ENCODE measurements around the gene GALNT9.
"Not testable (repeated sequence)": the region's sequence is repeated elsewhere in the genome, so short reads cannot be mapped to it uniquely, and the experiment has no call there.

Gene GALNT9

DNA sequence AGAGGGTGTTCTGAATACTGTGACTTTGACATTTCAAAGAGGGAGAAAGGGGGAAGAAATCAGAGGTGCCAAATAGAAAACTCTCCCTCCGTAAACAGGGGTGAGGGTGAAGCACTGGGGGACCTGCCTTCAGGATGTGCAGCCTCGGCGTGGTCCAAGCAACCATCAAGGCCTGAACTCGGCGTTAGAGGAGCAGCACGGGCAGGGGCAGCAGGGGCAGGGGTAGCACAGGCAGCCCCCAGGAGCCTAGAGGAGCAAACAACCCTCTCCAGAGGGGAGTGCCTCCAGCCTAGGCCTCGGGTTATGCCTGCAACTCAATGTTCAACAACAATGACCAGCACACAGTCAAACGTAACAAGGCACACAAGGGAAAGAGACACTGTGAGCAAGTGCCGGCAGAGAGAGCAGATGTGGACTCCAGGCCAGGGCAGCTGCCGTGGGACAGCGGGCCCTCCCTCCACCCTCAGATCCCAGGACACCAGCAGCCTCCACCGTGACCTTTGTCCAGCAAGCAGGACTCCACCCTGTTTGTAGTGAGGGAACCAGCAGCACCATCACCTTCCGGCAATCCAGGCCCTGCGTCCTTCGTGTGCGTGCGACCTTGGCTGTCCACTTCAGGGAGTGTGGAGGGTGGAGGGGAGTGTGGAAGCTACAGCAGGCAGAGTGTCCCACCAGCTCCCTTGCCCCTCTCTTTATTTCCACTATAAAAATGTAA, 18.0 kb downstream of the GALNT9 start:
- Histone ChIP-seq H3K4me3 (ENCODE audit: low read length) (no peak overlapping the region), H3K4me1 (ENCODE audit: control insufficient read depth, insufficient read depth, low read length) (no peaks in the 10 kb centered on the region), H3K27ac (ENCODE audit: low read length) (no peak overlapping the region), H3K9me3 (ENCODE audit: control insufficient read depth, insufficient read depth, low read length) (no peaks in the 10 kb centered on the region), H3K36me3 (ENCODE audit: control insufficient read depth, insufficient read depth, low read length) (no peaks in the 10 kb centered on the region), H3K27me3 (ENCODE audit: control insufficient read depth, insufficient read depth, low read length) (no peaks in the 10 kb centered on the region; the same call in 1 of the 2 replicates)
- WGBS (ENCODE audit: insufficient coverage, insufficient read length): no CpG with 5 or more reads among the region's 17 CpGs
- DNase-seq (ENCODE audit: low read depth, low spot score): no peak

DNA sequence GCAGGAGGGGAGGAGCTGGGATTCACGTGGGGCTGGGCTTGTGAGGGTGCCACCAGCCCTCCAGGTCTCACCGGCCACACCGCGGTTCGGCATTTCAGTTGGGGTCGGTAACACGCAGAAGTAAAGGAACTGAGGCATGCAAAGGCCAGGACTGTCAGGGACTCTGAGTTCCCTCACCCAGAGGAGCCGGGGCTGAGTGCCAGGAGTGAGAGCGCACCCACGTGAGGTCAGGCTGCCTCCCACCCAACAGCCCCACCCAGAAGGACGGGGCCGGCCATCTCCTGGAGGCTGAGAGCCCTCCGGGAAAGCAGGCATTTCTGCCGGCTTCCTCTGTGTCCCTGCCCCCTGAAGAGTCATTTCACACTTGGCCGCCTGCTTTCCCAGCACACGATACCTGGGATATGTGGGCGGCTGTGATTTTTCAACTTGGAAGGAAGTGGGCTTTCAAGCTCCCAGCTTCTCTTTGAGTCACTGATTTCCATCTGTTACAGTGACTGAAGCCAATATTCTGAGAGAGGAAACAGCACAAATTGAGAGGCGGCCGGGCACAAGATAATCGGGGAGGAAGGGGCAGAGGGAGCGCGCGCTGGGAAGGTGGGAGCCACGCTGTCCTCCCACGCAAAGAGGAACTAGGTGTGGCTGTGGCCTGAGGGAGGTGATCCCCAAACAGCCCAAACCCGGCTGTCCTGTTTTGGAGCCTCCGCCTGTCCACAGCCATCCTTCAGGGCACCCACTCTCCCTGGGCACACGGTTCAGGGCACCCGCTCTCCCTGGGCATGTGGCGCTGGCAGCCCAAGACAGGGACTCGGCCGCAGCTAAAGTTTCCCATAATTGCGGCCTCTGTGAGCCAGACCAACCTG, 19.0 kb downstream of the GALNT9 start:
- no CpG with 5 or more reads among the region's 33 CpGs for WGBS (ENCODE audit: insufficient coverage, insufficient read length)
- no peaks in the 10 kb centered on the region for H3K4me1 ChIP-seq (ENCODE audit: control insufficient read depth, insufficient read depth, low read length)
- no peaks in the 10 kb centered on the region; the same call in 1 of the 2 replicates for H3K27me3 ChIP-seq (ENCODE audit: control insufficient read depth, insufficient read depth, low read length)
- no peak overlapping the region for H3K4me3 ChIP-seq (ENCODE audit: low read length)
- DNase-seq (ENCODE audit: low read depth, low spot score): no peak
- H3K9me3 ChIP-seq (ENCODE audit: control insufficient read depth, insufficient read depth, low read length): no peaks in the 10 kb centered on the region
- H3K27ac ChIP-seq (ENCODE audit: low read length): no peak overlapping the region
- H3K36me3 ChIP-seq (ENCODE audit: control insufficient read depth, insufficient read depth, low read length): no peaks in the 10 kb centered on the region

DNA sequence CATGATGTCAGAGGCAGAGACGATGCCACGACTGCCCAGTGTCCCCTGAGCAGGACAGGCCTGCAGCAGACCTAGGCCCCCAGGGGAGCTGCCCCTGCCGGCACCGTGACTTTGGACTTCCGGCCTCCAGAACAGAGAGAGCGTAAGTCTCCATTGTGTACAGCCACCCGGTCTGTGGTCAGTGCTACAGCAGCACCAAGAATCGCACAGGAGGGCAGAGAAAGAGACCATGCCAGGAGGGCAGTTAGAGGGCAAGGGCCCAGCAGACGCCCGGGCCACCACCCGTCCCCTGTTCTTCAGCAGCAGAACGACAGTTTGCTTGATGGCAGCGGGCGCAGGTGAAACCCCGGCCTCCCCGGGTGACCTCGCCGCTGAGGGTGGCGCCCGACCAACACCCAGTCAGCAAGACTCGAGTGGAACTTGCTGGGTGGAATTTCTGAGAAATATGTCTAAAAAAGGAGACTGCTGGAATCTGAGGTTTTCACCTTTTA, 19.7 kb downstream of the GALNT9 start:
- Histone ChIP-seq H3K4me1 (ENCODE audit: control insufficient read depth, insufficient read depth, low read length) (no peaks in the 10 kb centered on the region), H3K4me3 (ENCODE audit: low read length) (no peak overlapping the region), H3K27ac (ENCODE audit: low read length) (no peak overlapping the region), H3K27me3 (ENCODE audit: control insufficient read depth, insufficient read depth, low read length) (no peaks in the 10 kb centered on the region; the same call in 1 of the 2 replicates), H3K9me3 (ENCODE audit: control insufficient read depth, insufficient read depth, low read length) (no peaks in the 10 kb centered on the region), H3K36me3 (ENCODE audit: control insufficient read depth, insufficient read depth, low read length) (no peaks in the 10 kb centered on the region)
- DNase-seq (ENCODE audit: low read depth, low spot score): no peak
- no CpG with 5 or more reads among the region's 21 CpGs for WGBS (ENCODE audit: insufficient coverage, insufficient read length)

DNA sequence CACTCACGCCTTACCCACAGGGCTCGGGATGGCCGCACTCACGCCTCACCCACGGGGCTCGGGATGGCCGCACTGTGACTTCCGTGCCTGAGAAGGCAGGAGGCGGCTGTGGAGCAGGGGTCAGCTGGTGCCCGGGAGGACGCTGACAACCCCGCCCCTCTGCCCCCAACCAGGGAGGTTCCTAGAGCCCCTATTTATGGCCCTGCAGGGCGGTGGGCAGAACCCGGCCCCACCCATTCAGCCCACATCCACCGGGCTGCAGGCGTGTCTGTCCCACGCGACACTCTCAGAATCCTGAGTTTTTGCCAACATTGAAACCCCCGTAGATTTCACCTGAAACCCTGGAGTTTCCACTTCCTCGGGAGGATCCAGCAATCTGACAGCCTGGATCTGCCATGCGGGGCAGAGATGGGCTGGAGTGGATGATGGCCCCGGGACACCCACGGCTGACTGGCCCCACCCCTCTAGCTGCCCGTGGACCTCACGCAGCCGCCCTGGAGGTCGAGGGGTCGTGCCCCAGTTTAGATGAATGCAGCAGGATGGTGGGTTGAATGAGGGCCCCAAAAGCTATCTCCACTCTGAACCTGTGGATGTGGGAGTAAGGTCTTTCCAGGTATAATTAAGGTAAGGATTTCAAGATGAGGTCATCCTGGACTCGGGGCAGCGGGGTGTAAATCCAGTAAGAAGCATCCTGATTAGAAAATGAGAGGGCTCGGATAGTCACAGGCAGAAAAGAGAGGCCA, 20.4 kb downstream of the GALNT9 start:
- no peak for DNase-seq (ENCODE audit: low read depth, low spot score)
- Histone ChIP-seq H3K4me1 (ENCODE audit: control insufficient read depth, insufficient read depth, low read length) (no peaks in the 10 kb centered on the region), H3K4me3 (ENCODE audit: low read length) (no peak overlapping the region), H3K36me3 (ENCODE audit: control insufficient read depth, insufficient read depth, low read length) (no peaks in the 10 kb centered on the region), H3K27me3 (ENCODE audit: control insufficient read depth, insufficient read depth, low read length) (no peaks in the 10 kb centered on the region; the same call in 1 of the 2 replicates), H3K27ac (ENCODE audit: low read length) (no peak overlapping the region), H3K9me3 (ENCODE audit: control insufficient read depth, insufficient read depth, low read length) (no peaks in the 10 kb centered on the region)
- WGBS (ENCODE audit: insufficient coverage, insufficient read length): no CpG with 5 or more reads among the region's 31 CpGs

DNA sequence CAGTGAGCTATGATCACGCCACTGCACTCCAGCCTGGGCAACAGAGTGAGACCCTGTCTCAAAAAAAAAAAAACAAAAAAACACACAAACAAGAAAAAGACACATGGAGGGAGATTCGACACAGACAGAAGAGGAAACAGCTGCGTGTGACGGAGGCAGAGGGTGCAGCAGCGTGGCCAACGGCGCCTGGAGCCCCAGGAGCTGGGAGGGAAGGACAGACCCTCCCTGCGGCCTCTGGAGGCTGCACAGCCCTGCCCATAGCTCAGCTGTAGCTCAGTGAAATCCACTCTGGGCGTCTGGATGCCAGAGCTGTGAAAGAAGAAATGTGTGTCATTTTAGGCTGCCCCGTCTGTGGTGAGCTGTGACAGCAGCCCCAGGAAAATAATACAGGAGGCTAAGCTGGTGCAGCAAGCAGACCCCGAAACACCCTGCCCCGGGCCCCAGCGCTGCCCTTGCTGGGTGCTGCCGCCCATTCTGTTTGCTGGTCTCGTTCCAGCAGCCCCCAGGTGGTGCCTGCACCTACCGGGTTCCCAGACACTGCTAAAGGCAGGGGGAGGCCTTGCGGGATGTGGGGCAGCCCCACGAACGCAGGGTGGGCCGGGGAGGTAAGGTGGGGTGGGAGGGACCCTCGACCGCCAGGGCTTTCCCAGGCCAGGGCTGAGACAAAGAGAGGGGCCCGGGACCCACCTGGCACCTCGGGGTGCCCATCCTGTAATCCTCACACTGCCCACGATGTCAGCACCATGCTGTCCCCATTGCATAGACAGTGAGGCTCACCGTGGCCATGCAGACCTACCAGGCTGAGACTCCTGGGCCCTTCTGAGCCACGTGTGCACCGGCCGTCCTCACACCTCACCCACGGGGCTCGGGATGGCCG, 21.2 kb downstream of the GALNT9 start:
- no peak overlapping the region for H3K4me3 ChIP-seq (ENCODE audit: low read length)
- no peaks in the 10 kb centered on the region for H3K4me1 ChIP-seq (ENCODE audit: control insufficient read depth, insufficient read depth, low read length)
- no peaks in the 10 kb centered on the region for H3K36me3 ChIP-seq (ENCODE audit: control insufficient read depth, insufficient read depth, low read length)
- no peak for DNase-seq (ENCODE audit: low read depth, low spot score)
- H3K9me3 ChIP-seq (ENCODE audit: control insufficient read depth, insufficient read depth, low read length): no peaks in the 10 kb centered on the region
- WGBS (ENCODE audit: insufficient coverage, insufficient read length): no CpG with 5 or more reads among the region's 32 CpGs
- H3K27ac ChIP-seq (ENCODE audit: low read length): no peak overlapping the region
- no peaks in the 10 kb centered on the region; the same call in 1 of the 2 replicates for H3K27me3 ChIP-seq (ENCODE audit: control insufficient read depth, insufficient read depth, low read length)

DNA sequence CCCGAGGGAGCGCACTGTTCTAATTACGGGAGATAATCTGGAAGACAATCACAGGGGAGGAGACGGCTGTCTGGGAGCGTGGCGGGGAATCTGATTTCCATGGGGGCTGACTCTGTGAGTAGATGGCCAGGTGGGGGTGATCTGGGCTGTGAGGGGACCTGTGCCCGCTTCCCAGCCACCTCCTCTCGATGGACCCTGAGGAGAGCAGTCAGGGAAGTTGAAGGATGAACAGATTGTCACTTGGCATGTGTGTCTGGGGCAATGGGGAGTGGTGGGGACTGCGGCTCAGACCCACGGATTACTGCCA, 22.6 kb downstream of the GALNT9 start:
- H3K4me1 ChIP-seq (ENCODE audit: control insufficient read depth, insufficient read depth, low read length): no peaks in the 10 kb centered on the region
- no peaks in the 10 kb centered on the region; the same call in 1 of the 2 replicates for H3K27me3 ChIP-seq (ENCODE audit: control insufficient read depth, insufficient read depth, low read length)
- WGBS (ENCODE audit: insufficient coverage, insufficient read length): no CpG with 5 or more reads among the region's 10 CpGs

DNA sequence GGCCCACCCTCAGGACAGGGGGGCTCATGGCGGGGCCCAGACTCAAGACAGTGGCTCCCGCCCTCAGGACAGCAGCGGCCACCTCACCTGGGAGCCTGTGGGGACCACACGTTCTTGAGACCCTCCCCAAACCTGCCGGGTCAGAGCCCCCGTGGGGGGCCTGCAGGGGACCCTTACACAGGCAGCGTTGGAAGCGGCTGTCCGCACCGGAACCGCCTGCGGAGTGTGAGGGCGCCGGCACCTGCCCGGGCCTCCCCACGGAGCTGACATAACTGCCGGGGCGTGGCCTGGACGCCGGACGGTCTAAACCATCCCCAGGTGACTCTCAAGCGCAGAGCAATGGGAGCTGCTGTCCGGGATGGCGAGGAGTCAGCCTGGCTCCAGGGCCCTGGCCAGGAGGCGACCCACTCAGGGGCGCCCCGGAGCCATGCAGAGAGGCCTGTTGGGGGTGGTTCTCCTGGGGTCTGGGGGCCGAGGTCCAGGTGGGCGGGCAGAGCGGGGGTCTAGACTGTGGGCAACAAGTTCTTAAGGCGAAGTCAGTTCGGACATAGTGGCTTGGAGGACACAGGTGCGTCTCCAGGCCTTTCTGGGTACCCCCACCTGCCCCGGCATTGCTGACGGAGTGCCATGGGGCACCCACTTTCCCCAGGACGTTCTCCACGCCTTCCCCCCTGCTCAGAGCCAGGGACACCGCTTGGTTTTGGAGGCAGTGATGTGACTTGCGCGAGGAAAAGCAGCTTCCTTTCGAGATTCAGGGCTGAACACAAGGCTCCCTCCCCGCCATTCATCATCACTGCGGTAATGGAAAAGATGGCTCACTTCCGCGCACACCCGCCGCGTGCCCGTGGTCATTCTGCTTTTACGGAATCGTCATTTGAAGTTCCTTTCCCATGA, 23.2 kb downstream of the GALNT9 start:
- H3K27me3 ChIP-seq (ENCODE audit: control insufficient read depth, insufficient read depth, low read length): no peaks in the 10 kb centered on the region; the same call in 1 of the 2 replicates
- no peaks in the 10 kb centered on the region for H3K36me3 ChIP-seq (ENCODE audit: control insufficient read depth, insufficient read depth, low read length)
- H3K4me3 ChIP-seq (ENCODE audit: low read length): no peak overlapping the region
- WGBS (ENCODE audit: insufficient coverage, insufficient read length): no CpG with 5 or more reads among the region's 51 CpGs
- no peak overlapping the region for H3K27ac ChIP-seq (ENCODE audit: low read length)
- no peaks in the 10 kb centered on the region for H3K4me1 ChIP-seq (ENCODE audit: control insufficient read depth, insufficient read depth, low read length)
- DNase-seq (ENCODE audit: low read depth, low spot score): no peak
- no peaks in the 10 kb centered on the region for H3K9me3 ChIP-seq (ENCODE audit: control insufficient read depth, insufficient read depth, low read length)

More for the DNA sequence above, 22.6 kb downstream of the GALNT9 start:
- H3K9me3 ChIP-seq (ENCODE audit: control insufficient read depth, insufficient read depth, low read length): no peaks in the 10 kb centered on the region
- H3K4me3 ChIP-seq (ENCODE audit: low read length): no peak overlapping the region
- H3K27ac ChIP-seq (ENCODE audit: low read length): no peak overlapping the region
- H3K36me3 ChIP-seq (ENCODE audit: control insufficient read depth, insufficient read depth, low read length): no peaks in the 10 kb centered on the region
- DNase-seq (ENCODE audit: low read depth, low spot score): no peak

DNA sequence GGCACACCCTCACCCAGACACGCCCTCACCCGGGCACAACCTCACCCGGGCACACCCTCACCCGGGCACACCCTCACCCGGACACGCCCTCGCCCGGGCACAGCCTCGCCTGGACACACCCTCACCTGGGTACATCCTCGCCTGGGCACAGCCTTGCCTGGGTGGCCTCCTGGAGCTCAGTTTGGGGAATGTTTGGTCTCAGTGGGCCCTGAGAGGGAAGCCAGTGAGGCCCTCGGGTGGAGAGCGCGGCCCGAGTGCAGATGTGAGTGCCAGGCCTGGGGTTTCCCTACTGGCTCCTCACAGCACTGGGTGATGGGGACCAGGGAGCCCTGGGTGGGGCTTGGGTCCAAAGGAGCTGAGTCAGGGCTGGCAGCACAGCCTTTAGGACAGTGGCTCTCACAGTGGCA, 23.8 kb downstream of the GALNT9 start:
- Histone ChIP-seq H3K36me3 (ENCODE audit: control insufficient read depth, insufficient read depth, low read length) (no peaks in the 10 kb centered on the region), H3K4me1 (ENCODE audit: control insufficient read depth, insufficient read depth, low read length) (no peaks in the 10 kb centered on the region), H3K27ac (ENCODE audit: low read length) (no peak overlapping the region), H3K4me3 (ENCODE audit: low read length) (no peak overlapping the region), H3K27me3 (ENCODE audit: control insufficient read depth, insufficient read depth, low read length) (no peaks in the 10 kb centered on the region; the same call in 1 of the 2 replicates), H3K9me3 (ENCODE audit: control insufficient read depth, insufficient read depth, low read length) (no peaks in the 10 kb centered on the region)
- WGBS (ENCODE audit: insufficient coverage, insufficient read length): no CpG with 5 or more reads among the region's 14 CpGs
- DNase-seq (ENCODE audit: low read depth, low spot score): no peak

DNA sequence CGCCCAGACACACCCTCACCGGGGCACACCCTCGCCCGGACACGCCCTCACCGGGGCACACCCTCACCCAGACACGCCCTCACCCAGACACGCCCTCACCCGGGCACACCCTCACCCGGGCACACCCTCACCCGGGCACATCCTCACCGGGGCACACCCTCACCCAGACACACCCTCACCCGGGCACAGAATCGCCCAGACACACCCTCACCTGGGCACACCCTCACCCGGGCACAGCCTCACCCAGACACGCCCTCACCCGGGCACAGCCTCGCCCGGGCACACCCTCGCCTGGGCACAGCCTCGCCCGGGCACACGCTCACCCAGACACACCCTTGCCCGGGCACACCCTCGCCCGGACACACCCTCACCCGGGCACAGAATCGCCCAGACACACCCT, 24.5 kb downstream of the GALNT9 start:
- WGBS (ENCODE audit: insufficient coverage, insufficient read length): no CpG with 5 or more reads among the region's 28 CpGs
- H3K4me1 ChIP-seq (ENCODE audit: control insufficient read depth, insufficient read depth, low read length); DNase-seq (ENCODE audit: low read depth, low spot score); H3K27ac ChIP-seq (ENCODE audit: low read length); H3K9me3 ChIP-seq (ENCODE audit: control insufficient read depth, insufficient read depth, low read length); H3K36me3 ChIP-seq (ENCODE audit: control insufficient read depth, insufficient read depth, low read length); H3K4me3 ChIP-seq (ENCODE audit: low read length); H3K27me3 ChIP-seq (ENCODE audit: control insufficient read depth, insufficient read depth, low read length): not testable (repeated sequence)

All from iPS DF 6.9 (cell line).